HUES64 (cell line): ENCODE measurements around the gene ELOVL2.

Experiments used
- H3K27ac ChIP-seq: 2 replicates; pipeline ENCODE4 v1.7.0; 2013; ENCODE audit warnings: low read depth, low read length, inconsistent platforms
- H3K27me3 ChIP-seq: 2 replicates; pipeline ENCODE4 v1.6.1; 2013; ENCODE audit warnings: mild to moderate bottlenecking, low read length; ENCODE audit not compliant: insufficient read depth
- H3K36me3 ChIP-seq: 2 replicates; pipeline ENCODE4 v1.6.1; 2013; ENCODE audit warnings: mild to moderate bottlenecking, low read length; ENCODE audit not compliant: insufficient read depth
- H3K4me1 ChIP-seq: 2 replicates; pipeline ENCODE4 v1.6.1; 2013; ENCODE audit warnings: mild to moderate bottlenecking, low read length, moderate library complexity; ENCODE audit not compliant: insufficient read depth
- H3K4me3 ChIP-seq: 2 replicates; pipeline ENCODE4 v1.5.1; 2013; ENCODE audit warnings: mild to moderate bottlenecking, low read length, moderate library complexity
- H3K9ac ChIP-seq: 2 replicates; pipeline ENCODE4 v1.6.1; 2013; ENCODE audit warnings: mild to moderate bottlenecking, low read depth, low read length
- H3K9me3 ChIP-seq: 2 replicates; pipeline ENCODE4 v1.6.1; 2013; ENCODE audit warnings: low read depth, low read length; ENCODE audit not compliant: insufficient read depth
- WGBS: fragments of 150-250, 120-280 bp; methylation state at CpG from one replicate; pipeline ENCODE4 v1.1.7; 2013; ENCODE audit warnings: missing lambda C conversion rate; 5-methylcytosine and 5-hydroxymethylcytosine counted together

Gene ELOVL2

DNA sequence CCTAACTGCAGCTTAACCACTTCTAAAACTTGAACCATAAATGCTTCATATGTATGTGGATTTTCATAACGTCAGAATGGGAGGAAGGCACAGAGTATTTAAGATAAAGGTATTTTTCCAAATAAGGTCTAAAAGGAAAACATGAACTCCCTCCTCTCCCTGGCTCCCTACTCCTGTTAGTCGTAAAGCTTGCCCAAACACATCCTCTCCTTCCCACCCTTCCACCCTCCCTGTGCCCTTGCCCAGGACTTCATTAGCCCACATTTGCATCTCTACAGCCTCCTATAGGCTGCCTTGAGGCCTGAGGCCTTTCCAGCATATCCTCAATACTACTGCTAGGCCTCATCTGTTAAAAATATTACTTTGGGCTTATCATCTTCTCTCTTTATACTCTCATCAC, 32.4 kb upstream of the ELOVL2 start:
- Histone ChIP-seq H3K9ac (no peak overlapping the region), H3K27me3 (no peaks in the 10 kb centered on the region), H3K9me3 (no peaks in the 10 kb centered on the region), H3K27ac (no peak overlapping the region), H3K36me3 (no peaks in the 10 kb centered on the region), H3K4me3 (no peak overlapping the region), H3K4me1 (no peaks in the 10 kb centered on the region; the same call in 1 of the 2 replicates)
- WGBS = 27% methylated on average over 1 of the region's 2 CpGs

DNA sequence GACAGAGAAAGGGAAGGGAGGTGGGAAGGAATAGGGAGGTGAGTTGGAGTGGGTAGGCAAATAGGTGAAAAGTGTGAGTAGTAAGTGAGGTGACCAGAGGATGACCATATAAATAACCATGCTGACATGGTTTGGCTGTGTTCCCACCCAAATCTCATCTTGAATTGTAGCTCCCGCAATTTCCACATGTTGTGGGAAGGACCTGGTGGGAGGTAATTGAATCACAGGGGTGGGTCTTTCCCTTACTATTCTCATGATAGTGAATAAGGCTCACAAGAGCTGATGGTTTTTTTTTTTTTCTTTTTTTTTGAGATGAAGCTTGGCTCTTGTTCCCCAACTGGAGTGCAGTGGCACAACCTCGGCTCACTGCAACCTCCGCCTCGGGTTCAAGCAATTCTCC, 28.0 kb upstream of the ELOVL2 start:
- WGBS = 93% methylated on average over 3 of the region's 4 CpGs
- no peaks in the 10 kb centered on the region for H3K36me3 ChIP-seq

DNA sequence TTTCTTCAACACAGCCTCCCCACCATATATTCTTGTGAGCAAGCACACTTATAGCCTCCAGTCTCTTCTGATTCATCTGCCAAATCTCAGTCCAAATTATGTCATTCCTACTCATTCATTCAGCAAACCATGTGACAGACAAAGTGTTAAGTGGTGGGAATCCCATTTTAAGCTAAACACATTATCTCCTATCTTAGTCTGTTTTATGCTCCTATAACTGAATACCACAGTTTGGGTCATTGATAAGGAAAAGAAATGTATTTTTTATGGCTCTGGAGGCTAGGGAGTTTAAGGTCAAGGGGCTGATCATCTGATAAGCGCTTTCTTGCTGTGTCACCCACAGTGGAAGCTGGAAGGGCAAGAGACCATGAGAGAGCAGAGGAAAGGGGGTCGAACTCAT, 25.7 kb upstream of the ELOVL2 start:
- 96% methylated on average over 1 of the region's 2 CpGs for WGBS
- no peak overlapping the region for H3K27ac ChIP-seq
- H3K27me3 ChIP-seq = no peaks in the 10 kb centered on the region
- H3K4me3 ChIP-seq = no peak overlapping the region
- H3K9ac ChIP-seq = no peak overlapping the region
- no peaks in the 10 kb centered on the region for H3K9me3 ChIP-seq
- H3K36me3 ChIP-seq = no peaks in the 10 kb centered on the region
- H3K4me1 ChIP-seq = no peaks in the 10 kb centered on the region

More for the DNA sequence above, 28.0 kb upstream of the ELOVL2 start:
- Histone ChIP-seq H3K27ac (no peak overlapping the region), H3K4me3 (no peak overlapping the region), H3K9me3 (no peaks in the 10 kb centered on the region), H3K9ac (no peak overlapping the region), H3K4me1 (no peaks in the 10 kb centered on the region; the same call in 1 of the 2 replicates), H3K27me3 (no peaks in the 10 kb centered on the region)

DNA sequence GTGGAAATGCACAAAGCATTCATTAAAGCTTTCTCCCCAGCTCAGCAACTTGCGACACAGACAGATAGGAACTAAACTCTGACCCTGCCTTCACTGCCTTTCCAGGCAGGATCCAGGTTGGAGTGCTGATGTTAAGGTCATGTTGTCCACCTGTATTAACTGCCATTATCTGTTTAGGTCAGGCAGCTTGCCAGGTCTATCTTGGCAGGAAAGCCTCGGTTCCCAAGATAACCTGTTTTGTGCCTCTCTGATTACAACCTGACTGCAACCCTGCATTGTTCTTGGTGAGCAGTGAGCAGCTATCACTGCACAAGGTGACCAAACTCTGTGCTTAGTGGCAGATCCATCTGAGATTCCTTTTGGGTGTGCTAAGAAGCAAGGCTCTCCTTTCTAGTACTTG, 23.2 kb upstream of the ELOVL2 start:
- 90% methylated on average over 2 of the region's 2 CpGs for WGBS
- no peaks in the 10 kb centered on the region for H3K4me1 ChIP-seq
- no peak overlapping the region for H3K9ac ChIP-seq
- H3K36me3 ChIP-seq = no peaks in the 10 kb centered on the region
- no peaks in the 10 kb centered on the region for H3K9me3 ChIP-seq
- H3K27me3 ChIP-seq = no peaks in the 10 kb centered on the region
- H3K27ac ChIP-seq = no peak overlapping the region
- H3K4me3 ChIP-seq = no peak overlapping the region

GRCh38 chr6:11066505-11067347, 22.6 kb upstream of the ELOVL2 start:
- 87% methylated on average over 6 of the region's 6 CpGs for WGBS
- Histone ChIP-seq H3K4me3 (no peak overlapping the region), H3K27me3 (no peaks in the 10 kb centered on the region), H3K36me3 (no peaks in the 10 kb centered on the region), H3K4me1 (no peaks in the 10 kb centered on the region), H3K27ac (no peak overlapping the region), H3K9ac (no peak overlapping the region), H3K9me3 (no peaks in the 10 kb centered on the region)

DNA sequence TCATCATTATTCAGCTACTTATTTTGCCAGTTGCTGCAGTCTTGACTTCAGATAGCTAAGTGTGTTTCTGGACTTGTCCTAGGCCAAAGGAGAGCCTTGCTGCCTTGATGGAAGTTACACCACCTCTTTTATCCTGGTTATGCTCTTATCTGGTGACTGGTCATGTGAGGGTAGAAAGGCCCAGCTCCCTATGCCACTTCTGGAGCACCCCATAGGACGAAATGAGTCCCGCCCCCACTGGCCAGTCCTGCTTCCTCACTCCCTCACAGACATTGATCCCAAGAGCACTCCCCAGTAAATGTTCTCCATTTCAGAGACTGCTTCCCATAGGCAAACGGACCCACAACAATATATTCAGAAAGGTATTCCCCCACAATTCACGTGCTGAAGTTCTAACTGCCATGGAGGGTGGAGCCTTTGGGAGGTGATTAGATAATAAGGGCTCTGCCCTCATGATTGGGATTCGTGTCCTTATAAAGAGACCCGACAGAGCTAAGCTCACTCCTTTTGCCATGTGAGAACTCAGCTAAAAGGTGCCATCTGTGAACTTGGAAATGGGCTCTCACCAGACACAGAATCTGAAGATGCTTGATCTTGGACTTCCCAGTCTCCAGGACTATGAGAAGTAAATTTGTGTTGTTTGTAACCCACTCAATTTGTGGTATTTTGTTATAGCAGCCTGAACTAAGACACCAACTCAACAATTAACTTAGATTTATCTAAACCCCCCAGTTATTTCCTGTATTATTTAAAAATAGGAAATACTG, 21.5 kb upstream of the ELOVL2 start:
- no peak overlapping the region for H3K9ac ChIP-seq
- no peak overlapping the region for H3K27ac ChIP-seq
- no peaks in the 10 kb centered on the region for H3K4me1 ChIP-seq
- H3K9me3 ChIP-seq = no peaks in the 10 kb centered on the region
- 89% methylated on average over 6 of the region's 6 CpGs for WGBS
- no peaks in the 10 kb centered on the region for H3K27me3 ChIP-seq
- no peaks in the 10 kb centered on the region for H3K36me3 ChIP-seq
- no peak overlapping the region for H3K4me3 ChIP-seq

- Histone ChIP-seq H3K36me3 (no peaks in the 10 kb centered on the region), H3K27me3 (no peaks in the 10 kb centered on the region), H3K9ac (no peak overlapping the region), H3K9me3 (no peaks in the 10 kb centered on the region), H3K4me1 (no peaks in the 10 kb centered on the region), H3K27ac (no peak overlapping the region), H3K4me3 (no peak overlapping the region)
- WGBS = 82% methylated on average over 3 of the region's 3 CpGs
These were observed 20.7 kb upstream of the ELOVL2 start for GRCh38 chr6:11064836-11065235.

DNA sequence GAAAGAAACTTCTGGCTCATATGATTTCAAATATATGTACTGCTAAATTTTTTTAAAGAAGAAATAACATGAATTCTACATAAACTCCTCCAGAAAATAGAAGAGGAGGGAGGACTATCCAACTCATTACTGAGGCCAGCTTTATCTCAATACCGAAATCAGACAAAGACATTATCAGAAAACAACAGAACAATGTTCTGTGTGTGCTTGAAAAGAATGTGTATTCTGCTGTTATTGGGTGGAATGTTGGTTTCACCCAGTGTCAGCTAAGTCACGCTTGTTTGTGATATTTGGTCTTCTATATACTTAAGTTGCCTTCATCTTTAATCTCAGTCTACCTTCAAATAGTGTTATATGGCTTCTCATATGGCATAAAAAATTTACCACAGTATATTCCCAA, 18.6 kb upstream of the ELOVL2 start:
- Histone ChIP-seq H3K27ac (no peak overlapping the region), H3K4me3 (no peak overlapping the region), H3K9me3 (no peaks in the 10 kb centered on the region), H3K4me1 (no peaks in the 10 kb centered on the region), H3K27me3 (no peaks in the 10 kb centered on the region), H3K9ac (no peak overlapping the region), H3K36me3 (no peaks in the 10 kb centered on the region)
- WGBS = no CpG with 5 or more reads among the region's 2 CpGs

DNA sequence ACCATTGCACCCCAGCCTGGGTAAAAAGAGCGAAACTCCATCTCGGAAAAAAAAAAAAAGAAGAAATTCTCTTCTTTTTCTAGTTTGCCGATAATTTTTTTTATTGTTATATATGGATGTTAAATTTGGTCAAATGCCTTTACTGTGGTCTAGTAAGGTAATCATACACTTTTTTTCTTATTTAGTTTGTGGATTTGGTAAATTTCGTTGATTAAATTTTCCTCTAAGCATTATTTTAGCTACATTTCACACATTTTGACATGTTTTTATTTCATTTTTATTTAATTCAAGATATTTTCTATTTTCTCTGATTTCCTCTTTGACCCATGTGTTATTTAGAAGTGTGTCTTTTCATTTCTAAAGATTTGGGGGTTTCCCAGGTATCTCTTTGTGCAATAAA, 18.0 kb upstream of the ELOVL2 start:
- Histone ChIP-seq H3K36me3 (no peaks in the 10 kb centered on the region), H3K9me3 (no peaks in the 10 kb centered on the region), H3K27me3 (no peaks in the 10 kb centered on the region), H3K9ac (no peak overlapping the region), H3K4me1 (no peaks in the 10 kb centered on the region), H3K27ac (no peak overlapping the region), H3K4me3 (no peak overlapping the region)
- WGBS = 95% methylated on average over 2 of the region's 4 CpGs

DNA sequence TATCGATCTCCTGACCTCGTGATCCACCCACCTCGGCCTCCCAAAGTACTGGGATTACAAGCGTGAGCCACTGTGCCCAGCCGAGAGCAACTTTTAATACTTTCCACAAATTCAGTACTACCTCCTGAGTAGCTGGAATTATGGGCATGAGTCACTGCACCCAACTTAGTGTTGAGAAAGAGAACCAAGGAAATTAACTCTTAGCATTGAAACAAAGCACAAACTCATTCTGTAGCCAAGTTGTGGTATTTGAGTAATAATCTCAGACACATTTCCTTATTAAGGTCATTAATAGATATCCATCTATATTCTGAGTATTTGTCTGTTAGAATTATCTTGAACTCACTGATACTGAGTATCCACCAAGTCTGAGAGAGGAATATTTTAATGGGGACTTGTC, 14.3 kb upstream of the ELOVL2 start:
- Histone ChIP-seq H3K4me1 (no peaks in the 10 kb centered on the region), H3K9me3 (no peaks in the 10 kb centered on the region), H3K27me3 (no peaks in the 10 kb centered on the region), H3K9ac (no peak overlapping the region), H3K27ac (no peak overlapping the region), H3K36me3 (no peaks in the 10 kb centered on the region), H3K4me3 (no peak overlapping the region)
- 97% methylated on average over 5 of the region's 5 CpGs for WGBS

- Histone ChIP-seq H3K9ac (no peak overlapping the region), H3K36me3 (no peaks in the 10 kb centered on the region), H3K9me3 (no peaks in the 10 kb centered on the region), H3K4me3 (no peak overlapping the region), H3K27me3 (no peaks in the 10 kb centered on the region), H3K4me1 (no peaks in the 10 kb centered on the region), H3K27ac (no peak overlapping the region)
- 78% methylated on average over 1 of the region's 1 CpG for WGBS
These were observed 12.8 kb upstream of the ELOVL2 start for GRCh38 chr6:11056871-11057270.
